ENCODE measurements around the gene ADGRV1.

ADGRV1 gene

GRCh38 chr5:91025449-91025848, 466.9 kb downstream of the ADGRV1 start:
- Histone ChIP-seq H3K4me3 (no peak overlapping the region), H3K27ac (no peak overlapping the region), H3K9me3 (no peaks in the 10 kb centered on the region), H3K9ac (no peak overlapping the region), H4K20me1 (no peaks in the 10 kb centered on the region), H3K4me2 (no peak overlapping the region), H3K4me1 (no peaks in the 10 kb centered on the region), H3K36me3 (no peaks in the 10 kb centered on the region), H3K27me3 (no peaks in the 10 kb centered on the region)
- TF ChIP-seq Cebpa-rat (IDR thresholded peaks at IDR 0.05), result no peak

DNA sequence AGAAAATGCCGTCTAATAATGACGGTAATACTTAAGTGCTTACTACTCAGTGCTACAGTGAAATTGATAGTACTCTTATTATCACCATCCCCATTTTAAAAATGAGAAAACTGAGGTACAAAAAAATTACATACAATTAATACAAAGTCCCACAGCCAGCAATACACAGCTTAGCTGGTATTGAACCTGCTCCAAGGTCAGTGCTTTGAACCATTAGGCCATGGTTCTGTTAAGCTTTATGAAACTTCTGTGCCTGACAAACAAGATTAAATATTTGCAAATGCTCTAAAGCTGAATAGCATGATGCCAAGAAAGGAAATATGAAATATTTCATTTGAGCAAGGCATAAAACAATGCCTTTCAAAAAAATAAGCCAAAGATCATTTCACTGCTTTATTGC, 467.4 kb downstream of the ADGRV1 start:
- H3K9me3 ChIP-seq, result no peaks in the 10 kb centered on the region
- no peak overlapping the region for H3K9ac ChIP-seq
- no peak overlapping the region for H3K27ac ChIP-seq
- H3K4me2 ChIP-seq, result no peak overlapping the region
- no peaks in the 10 kb centered on the region for H3K36me3 ChIP-seq
- no peaks in the 10 kb centered on the region for H4K20me1 ChIP-seq
- H3K4me1 ChIP-seq, result 0 out of 2 replicates have a peak, but pooled peaks cover 4% of the 10 kb centered on the region
- TF ChIP-seq Cebpa-rat (IDR thresholded peaks at IDR 0.05), result no peak
- no peak overlapping the region for H3K4me3 ChIP-seq
- H3K27me3 ChIP-seq, result no peaks in the 10 kb centered on the region

- H3K27ac ChIP-seq, result no peak overlapping the region
- no peak overlapping the region for H3K9ac ChIP-seq
- H3K4me1 ChIP-seq, result 0 out of 2 replicates have a peak, but pooled peaks cover 6% of the 10 kb centered on the region
- H3K27me3 ChIP-seq, result no peaks in the 10 kb centered on the region
- no peaks in the 10 kb centered on the region for H4K20me1 ChIP-seq
- no peak overlapping the region for H3K4me2 ChIP-seq
- no peak overlapping the region for H3K4me3 ChIP-seq
- no peak for TF ChIP-seq Cebpa-rat (IDR thresholded peaks at IDR 0.05)
- H3K9me3 ChIP-seq, result no peaks in the 10 kb centered on the region
- H3K36me3 ChIP-seq, result no peaks in the 10 kb centered on the region
These were observed 467.9 kb downstream of the ADGRV1 start for GRCh38 chr5:91026466-91026865.

DNA sequence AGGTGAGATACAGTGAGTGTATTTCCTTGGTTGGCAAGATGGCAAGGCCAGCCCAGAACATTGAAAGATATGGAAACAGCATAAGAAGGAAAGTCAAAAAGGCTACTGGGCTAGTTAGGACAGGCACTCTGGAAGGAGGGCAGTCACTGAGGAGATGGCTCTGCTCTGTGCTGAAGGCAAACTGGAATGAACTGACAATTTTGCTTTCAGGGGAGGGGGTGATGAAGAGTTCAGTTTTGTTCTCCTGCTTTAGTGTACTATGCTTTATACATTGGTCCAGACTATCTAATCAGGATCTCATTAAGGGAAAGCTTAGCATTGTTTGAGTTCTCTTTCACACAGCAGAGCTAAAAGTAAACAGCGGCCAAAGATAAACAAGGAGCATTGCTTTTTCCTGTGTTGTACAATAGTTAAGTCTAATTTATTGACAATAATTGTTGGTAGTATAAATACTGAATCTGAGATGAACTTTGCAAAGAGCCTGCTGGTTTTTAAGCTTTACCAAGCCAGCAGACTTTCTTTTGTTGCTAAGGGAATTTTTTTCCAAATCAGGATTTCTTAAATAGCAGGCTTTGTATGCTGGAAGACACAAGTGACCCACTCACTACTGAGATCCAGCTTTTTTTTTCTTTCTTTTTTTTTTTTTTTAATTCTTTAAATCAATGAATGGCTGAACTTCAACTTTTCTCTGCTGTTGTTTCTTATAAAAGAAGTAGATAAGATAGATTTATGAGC, 469.0 kb downstream of the ADGRV1 start:
- no peaks in the 10 kb centered on the region for H4K20me1 ChIP-seq
- H3K27ac ChIP-seq, result no peak overlapping the region
- no peaks in the 10 kb centered on the region for H3K9me3 ChIP-seq
- 0 out of 2 replicates have a peak, but pooled peaks cover 6% of the 10 kb centered on the region for H3K4me1 ChIP-seq
- no peak overlapping the region for H3K9ac ChIP-seq
- no peaks in the 10 kb centered on the region for H3K36me3 ChIP-seq
- no peak for TF ChIP-seq Cebpa-rat (IDR thresholded peaks at IDR 0.05)
- no peak overlapping the region for H3K4me2 ChIP-seq
- H3K27me3 ChIP-seq, result no peaks in the 10 kb centered on the region
- no peak overlapping the region for H3K4me3 ChIP-seq

DNA sequence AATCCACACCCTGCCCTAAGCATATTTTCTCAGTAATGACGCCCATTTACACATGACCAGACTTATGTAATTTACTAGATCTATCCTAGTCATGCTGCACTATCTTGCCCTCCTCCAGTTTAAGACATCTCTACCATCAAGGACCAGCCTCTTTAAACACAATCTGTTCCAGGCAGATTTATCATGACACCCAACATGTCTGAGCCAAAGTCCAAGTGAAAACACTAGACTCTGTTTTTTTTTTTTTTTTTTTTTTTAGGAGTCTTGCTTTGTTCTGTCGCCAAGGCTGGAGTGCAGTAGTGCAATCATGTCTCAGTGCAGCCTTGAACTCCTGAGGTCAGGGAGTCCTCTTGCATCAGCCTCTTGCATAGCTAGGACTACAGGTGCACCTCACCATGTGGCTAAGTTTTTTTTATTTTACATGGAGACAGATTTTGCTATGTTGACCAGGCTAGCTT, 469.9 kb downstream of the ADGRV1 start:
- H3K27ac ChIP-seq, result no peak overlapping the region
- H3K4me1 ChIP-seq, result 0 out of 2 replicates have a peak, but pooled peaks cover 6% of the 10 kb centered on the region
- no peaks in the 10 kb centered on the region for H3K9me3 ChIP-seq
- no peaks in the 10 kb centered on the region for H3K27me3 ChIP-seq
- no peak overlapping the region for H3K4me3 ChIP-seq
- H4K20me1 ChIP-seq, result no peaks in the 10 kb centered on the region
- no peaks in the 10 kb centered on the region for H3K36me3 ChIP-seq
- H3K9ac ChIP-seq, result no peak overlapping the region
- no peak overlapping the region for H3K4me2 ChIP-seq
- TF ChIP-seq Cebpa-rat (IDR thresholded peaks at IDR 0.05), result no peak

GRCh38 chr5:91030521-91031401, 472.2 kb downstream of the ADGRV1 start:
- no peak overlapping the region for H3K4me3 ChIP-seq
- no peak overlapping the region for H3K27ac ChIP-seq
- H3K27me3 ChIP-seq, result no peaks in the 10 kb centered on the region
- no peak overlapping the region for H3K4me2 ChIP-seq
- no peaks in the 10 kb centered on the region for H3K9me3 ChIP-seq
- no peaks in the 10 kb centered on the region for H3K36me3 ChIP-seq
- no peak for TF ChIP-seq Cebpa-rat (IDR thresholded peaks at IDR 0.05)
- no peaks in the 10 kb centered on the region for H4K20me1 ChIP-seq
- H3K9ac ChIP-seq, result no peak overlapping the region
- H3K4me1 ChIP-seq, result 0 out of 2 replicates have a peak, but pooled peaks cover 6% of the 10 kb centered on the region

DNA sequence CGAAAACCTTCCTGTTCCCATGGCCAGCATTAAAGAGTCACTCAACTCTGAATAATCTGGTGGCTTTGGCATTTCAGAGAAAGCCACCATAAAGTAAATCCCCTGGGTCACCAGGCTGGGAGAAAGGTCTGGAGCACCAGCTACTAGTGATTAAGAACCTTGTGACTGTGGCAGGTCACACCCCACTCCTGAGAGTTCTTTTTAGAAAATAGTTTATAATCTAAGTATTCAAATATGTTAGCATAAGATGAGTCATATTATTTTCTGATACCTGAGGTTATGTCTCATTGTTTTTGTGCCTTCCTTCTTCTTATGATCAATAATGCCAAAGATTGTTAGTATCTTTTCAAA, 472.8 kb downstream of the ADGRV1 start:
- Histone ChIP-seq H3K36me3 (no peaks in the 10 kb centered on the region), H3K4me1 (0 out of 2 replicates have a peak, but pooled peaks cover 6% of the 10 kb centered on the region), H3K4me3 (no peak overlapping the region), H3K27ac (no peak overlapping the region), H3K9ac (no peak overlapping the region), H3K9me3 (no peaks in the 10 kb centered on the region), H3K27me3 (no peaks in the 10 kb centered on the region), H4K20me1 (no peaks in the 10 kb centered on the region), H3K4me2 (no peak overlapping the region)
- no peak for TF ChIP-seq Cebpa-rat (IDR thresholded peaks at IDR 0.05)

- no peaks in the 10 kb centered on the region for H4K20me1 ChIP-seq
- H3K27me3 ChIP-seq, result no peaks in the 10 kb centered on the region
- TF ChIP-seq Cebpa-rat (IDR thresholded peaks at IDR 0.05), result no peak
- H3K4me1 ChIP-seq, result 0 out of 2 replicates have a peak, but pooled peaks cover 6% of the 10 kb centered on the region
- no peak overlapping the region for H3K4me2 ChIP-seq
- H3K36me3 ChIP-seq, result no peaks in the 10 kb centered on the region
- no peaks in the 10 kb centered on the region for H3K9me3 ChIP-seq
- no peak overlapping the region for H3K27ac ChIP-seq
- H3K4me3 ChIP-seq, result no peak overlapping the region
- H3K9ac ChIP-seq, result no peak overlapping the region
These were observed 473.5 kb downstream of the ADGRV1 start for GRCh38 chr5:91032125-91032524.

- H3K4me2 ChIP-seq, result no peak overlapping the region
- H3K36me3 ChIP-seq, result no peaks in the 10 kb centered on the region
- H3K4me3 ChIP-seq, result no peak overlapping the region
- 0 out of 2 replicates have a peak, but pooled peaks cover 6% of the 10 kb centered on the region for H3K4me1 ChIP-seq
- no peak for TF ChIP-seq Cebpa-rat (IDR thresholded peaks at IDR 0.05)
- H3K27me3 ChIP-seq, result no peaks in the 10 kb centered on the region
- H3K9ac ChIP-seq, result no peak overlapping the region
- H4K20me1 ChIP-seq, result no peaks in the 10 kb centered on the region
- no peaks in the 10 kb centered on the region for H3K9me3 ChIP-seq
- H3K27ac ChIP-seq, result no peak overlapping the region
These were observed 474.8 kb downstream of the ADGRV1 start for GRCh38 chr5:91033370-91033769.
